ENCODE measurements around the gene PPP1R15B. TPM values are rescaled to one million over a fixed set of nuclear protein-coding genes. Genes with fewer than 3 reads are reported as not detected.

PPP1R15B gene
- total RNA-seq, result 35.1 and 49.7 TPM in 2 replicates

GRCh38 chr1:204411451-204412204, at the start of gene PPP1R15B:
PPP1R15B (minus strand) TSS chr1:204411817; CDS start chr1:204411411, 406 bp downstream.
- peak within 1 kb of the TSS; percentile 97 for H3K4me3 ChIP-seq (ENCODE audit: low read depth, low read length)
- no peak for TF ChIP-seq CTCF (IDR thresholded peaks at IDR 0.05; ENCODE audit: insufficient read depth, low read depth, low read length)
- DNase-seq (ENCODE audit: low read depth), result peak; percentile 99

GRCh38 chr1:204460346-204460745, 48.7 kb upstream of the PPP1R15B start:
- TF ChIP-seq CTCF (IDR thresholded peaks at IDR 0.05; ENCODE audit: insufficient read depth, low read depth, low read length), result no peak
- no peak for DNase-seq (ENCODE audit: low read depth)
- H3K4me3 ChIP-seq (ENCODE audit: low read depth, low read length), result no peak overlapping the region

GRCh38 chr1:204459706-204460105, 48.1 kb upstream of the PPP1R15B start:
- no peak for TF ChIP-seq CTCF (IDR thresholded peaks at IDR 0.05; ENCODE audit: insufficient read depth, low read depth, low read length)
- no peak for DNase-seq (ENCODE audit: low read depth)
- H3K4me3 ChIP-seq (ENCODE audit: low read depth, low read length), result no peak overlapping the region

- TF ChIP-seq CTCF (IDR thresholded peaks at IDR 0.05; ENCODE audit: insufficient read depth, low read depth, low read length), result no peak
- H3K4me3 ChIP-seq (ENCODE audit: low read depth, low read length), result no peak overlapping the region
- no peak for DNase-seq (ENCODE audit: low read depth)
Measured at GRCh38 chr1:204457666-204458065, 46.0 kb upstream of the PPP1R15B start.

GRCh38 chr1:204456826-204457442, 45.3 kb upstream of the PPP1R15B start:
- no peak for DNase-seq (ENCODE audit: low read depth)
- TF ChIP-seq CTCF (IDR thresholded peaks at IDR 0.05; ENCODE audit: insufficient read depth, low read depth, low read length), result no peak
- no peak overlapping the region for H3K4me3 ChIP-seq (ENCODE audit: low read depth, low read length)

- TF ChIP-seq CTCF (IDR thresholded peaks at IDR 0.05; ENCODE audit: insufficient read depth, low read depth, low read length), result no peak
- no peak for DNase-seq (ENCODE audit: low read depth)
- H3K4me3 ChIP-seq (ENCODE audit: low read depth, low read length), result no peak overlapping the region
Measured at GRCh38 chr1:204455831-204456145, 44.2 kb upstream of the PPP1R15B start.

Measured in fibroblast of villous mesenchyme (primary cell).